Activated CD4-positive, CD25-positive, alpha-beta regulatory T cell (primary cell): ENCODE measurements around the gene PLEKHG4B.

Experiments used
- DNase-seq, 4 experiments: peaks; one replicate each; lab custom pipeline; 2025; lab: John Stamatoyannopoulos, UW

PLEKHG4B gene

GRCh38 chr5:129148-129547, 37.2 kb downstream of the PLEKHG4B start:
- no peak for DNase-seq

- DNase-seq, result no peak
Measured at GRCh38 chr5:129820-130219, 37.9 kb downstream of the PLEKHG4B start.

GRCh38 chr5:130601-131131, 38.7 kb downstream of the PLEKHG4B start:
- DNase-seq, result no peak

GRCh38 chr5:136901-137300, 44.9 kb downstream of the PLEKHG4B start:
- DNase-seq, result no peak

- DNase-seq, result no peak
Measured at GRCh38 chr5:137741-138140, 45.8 kb downstream of the PLEKHG4B start.

GRCh38 chr5:138936-139335, 47.0 kb downstream of the PLEKHG4B start:
- DNase-seq, result no peak

- no peak for DNase-seq
Measured at GRCh38 chr5:139579-140442, 47.8 kb downstream of the PLEKHG4B start.

GRCh38 chr5:140443-140829, 48.5 kb downstream of the PLEKHG4B start:
- no peak for DNase-seq

GRCh38 chr5:141211-141610, 49.2 kb downstream of the PLEKHG4B start:
- DNase-seq, result no peak

GRCh38 chr5:141761-142160, 49.8 kb downstream of the PLEKHG4B start:
- DNase-seq, result no peak

- no peak for DNase-seq
Measured at GRCh38 chr5:142246-142810, 50.4 kb downstream of the PLEKHG4B start.

GRCh38 chr5:143041-143440, 51.1 kb downstream of the PLEKHG4B start:
- no peak for DNase-seq

- DNase-seq, result no peak
Measured at GRCh38 chr5:144941-145340, 53.0 kb downstream of the PLEKHG4B start.

GRCh38 chr5:145585-146323, 53.8 kb downstream of the PLEKHG4B start:
- no peak for DNase-seq

- DNase-seq, result no peak
Measured at GRCh38 chr5:147751-148150, 55.8 kb downstream of the PLEKHG4B start.

- no peak for DNase-seq
Measured at GRCh38 chr5:149745-150485, 57.9 kb downstream of the PLEKHG4B start.

GRCh38 chr5:150746-151145, 58.8 kb downstream of the PLEKHG4B start:
- no peak for DNase-seq

GRCh38 chr5:152077-152476, 60.1 kb downstream of the PLEKHG4B start:
- no peak for DNase-seq

GRCh38 chr5:153256-153655, 61.3 kb downstream of the PLEKHG4B start:
- no peak for DNase-seq

GRCh38 chr5:154236-154635, 62.3 kb downstream of the PLEKHG4B start:
- no peak for DNase-seq

- DNase-seq, result no peak
Measured at GRCh38 chr5:154826-155225, 62.9 kb downstream of the PLEKHG4B start.
